Measurements from ENCODE around the gene FAM9C.
"Not testable (repeated sequence)": the region's sequence is repeated elsewhere in the genome, so short reads cannot be mapped to it uniquely, and the experiment has no call there.

The FAM9C gene

GRCh38 chrX:13043138-13043537, 1.3 kb downstream of the FAM9C start:
- DNase-seq, result no peak

DNA sequence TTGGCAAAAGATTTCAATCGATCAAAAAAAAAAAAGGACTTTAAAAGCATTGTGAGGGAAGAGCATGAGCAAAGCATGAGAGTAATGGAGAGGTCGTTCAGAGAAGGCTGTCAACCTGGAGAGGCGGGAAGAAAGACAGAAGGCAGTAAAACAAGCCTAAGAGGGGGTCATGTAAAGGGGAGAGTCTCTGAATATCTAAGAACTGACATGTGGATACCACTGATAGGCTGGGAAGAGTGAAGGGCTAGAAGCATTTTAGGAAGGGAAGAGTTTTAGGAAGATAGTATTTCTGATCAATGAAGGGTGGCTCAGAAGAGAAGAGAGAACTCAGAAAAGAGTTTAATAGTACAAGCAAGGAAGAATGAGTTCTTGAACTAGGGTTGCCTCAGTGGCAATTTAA, 7.5 kb downstream of the FAM9C start:
- no peak for DNase-seq

GRCh38 chrX:13033193-13033592, 11.2 kb downstream of the FAM9C start:
- DNase-seq, result no peak

GRCh38 chrX:13029887-13030771, 14.3 kb downstream of the FAM9C start:
- DNase-seq, result peak; percentile 58

GRCh38 chrX:13029637-13029886, 14.9 kb downstream of the FAM9C start:
- no peak for DNase-seq

- peak; percentile 73 for DNase-seq
Observed at GRCh38 chrX:13028871-13029636, 15.4 kb downstream of the FAM9C start.

GRCh38 chrX:13026877-13027652, 17.4 kb downstream of the FAM9C start:
- no peak for DNase-seq

- no peak for DNase-seq
Observed at GRCh38 chrX:13024986-13025385, 19.4 kb downstream of the FAM9C start.

DNA sequence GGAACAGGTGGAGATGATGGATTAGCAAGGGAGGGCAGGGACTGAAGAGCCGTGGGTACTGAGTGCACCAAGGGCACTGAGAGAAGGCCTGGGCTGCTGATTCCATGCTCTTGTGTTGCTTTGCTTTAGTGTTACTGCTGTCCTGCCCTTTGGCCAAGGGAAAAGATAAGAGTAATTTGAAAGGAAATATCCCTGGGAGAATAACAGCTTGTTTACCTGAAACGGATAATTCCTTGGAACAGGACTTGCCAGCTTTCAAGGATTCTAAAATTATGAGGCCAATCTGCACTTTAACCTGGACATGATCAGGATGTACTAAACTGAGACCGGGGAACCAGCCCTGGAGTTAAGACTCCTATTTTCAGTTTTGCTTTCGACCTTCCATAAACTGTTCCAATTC, 20.4 kb downstream of the FAM9C start:
- DNase-seq, result no peak

DNA sequence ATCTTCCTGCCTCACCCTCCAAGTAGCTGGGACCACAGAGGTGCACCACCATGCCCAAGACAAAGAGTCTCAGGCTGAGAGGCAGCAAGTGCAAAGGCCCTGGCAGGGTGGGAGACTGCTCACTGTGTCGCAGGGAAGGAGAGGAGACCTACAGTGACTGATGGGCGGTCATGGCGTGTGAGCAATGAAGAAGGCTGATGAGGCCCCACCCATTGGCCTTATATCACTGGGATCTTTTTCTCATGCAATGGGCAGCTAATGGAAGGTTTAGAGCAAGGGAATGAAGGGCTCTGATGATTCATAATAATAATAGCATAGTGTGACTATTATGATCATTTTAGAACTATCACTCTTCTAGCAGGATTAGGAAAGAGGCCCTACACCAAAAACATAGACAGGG, 20.9 kb downstream of the FAM9C start:
- DNase-seq, result peak; percentile 36

- peak; percentile 38 for DNase-seq
Observed at GRCh38 chrX:13022926-13023325, 21.5 kb downstream of the FAM9C start.

DNA sequence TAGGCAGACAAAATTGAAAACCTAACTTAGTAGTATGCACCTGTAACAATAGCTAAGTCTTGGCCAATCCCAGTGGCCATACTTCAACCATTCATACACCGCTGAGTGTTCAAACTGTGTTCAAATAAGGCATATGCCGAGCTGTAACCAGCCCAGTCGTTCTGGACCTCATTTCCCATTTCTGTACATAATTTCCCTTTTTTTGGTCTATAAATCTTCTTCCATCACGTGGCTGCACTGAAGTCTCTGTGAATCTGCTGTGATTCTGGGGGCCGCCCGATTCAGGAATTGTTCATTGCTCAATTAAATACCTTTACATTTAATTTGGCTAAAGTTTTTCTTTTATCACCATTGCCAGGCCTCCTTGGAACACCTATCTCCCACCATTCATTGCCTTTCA, 27.7 kb downstream of the FAM9C start:
- not testable (repeated sequence) for DNase-seq

- no peak for DNase-seq
Observed at GRCh38 chrX:13015536-13016236, 28.7 kb downstream of the FAM9C start.

DNA sequence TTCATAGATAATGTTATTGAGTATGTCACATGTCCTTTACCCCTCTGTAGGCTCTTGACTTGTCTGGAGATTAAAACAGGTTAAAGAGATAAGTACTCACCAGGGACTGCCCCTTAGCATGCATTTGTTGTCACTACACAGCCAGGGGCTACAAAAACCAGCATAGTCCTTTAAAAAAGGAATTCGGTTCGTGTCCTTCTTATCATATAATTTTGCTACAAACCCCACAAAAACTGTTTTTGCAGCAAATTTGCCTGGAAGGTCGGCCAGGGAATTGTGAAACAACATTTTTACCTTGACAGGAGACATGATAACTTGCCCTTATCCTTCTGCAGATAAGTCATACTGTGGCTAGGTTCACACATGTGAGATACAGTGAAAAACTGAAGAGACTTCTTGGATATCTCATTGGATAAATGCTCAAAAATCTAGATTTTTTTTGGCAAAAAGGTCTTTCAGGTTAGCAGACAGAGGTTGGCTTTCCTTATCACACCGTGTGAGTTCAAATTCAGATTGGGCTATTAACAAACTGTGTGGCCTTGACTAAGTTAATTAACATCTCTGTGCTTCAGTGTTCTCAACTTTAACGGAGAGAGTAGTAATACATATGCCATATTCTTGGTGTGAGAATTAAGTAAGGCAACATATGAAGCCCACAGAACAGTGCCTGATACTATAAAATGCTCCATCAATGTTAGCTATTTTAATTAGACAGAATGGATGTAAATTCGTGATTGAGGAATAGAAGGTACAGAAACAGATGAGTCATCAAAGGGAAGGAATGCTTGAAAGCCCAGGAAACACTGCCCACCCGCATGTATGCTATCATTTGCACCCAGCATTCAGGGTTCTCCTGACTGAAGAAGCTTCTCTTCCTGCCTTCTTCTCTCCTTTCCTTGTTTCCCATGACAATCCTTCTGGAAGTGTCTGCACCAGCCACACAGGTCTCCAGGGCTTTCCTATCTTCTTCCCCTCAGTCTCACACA, 30.0 kb downstream of the FAM9C start:
- DNase-seq, result no peak

DNA sequence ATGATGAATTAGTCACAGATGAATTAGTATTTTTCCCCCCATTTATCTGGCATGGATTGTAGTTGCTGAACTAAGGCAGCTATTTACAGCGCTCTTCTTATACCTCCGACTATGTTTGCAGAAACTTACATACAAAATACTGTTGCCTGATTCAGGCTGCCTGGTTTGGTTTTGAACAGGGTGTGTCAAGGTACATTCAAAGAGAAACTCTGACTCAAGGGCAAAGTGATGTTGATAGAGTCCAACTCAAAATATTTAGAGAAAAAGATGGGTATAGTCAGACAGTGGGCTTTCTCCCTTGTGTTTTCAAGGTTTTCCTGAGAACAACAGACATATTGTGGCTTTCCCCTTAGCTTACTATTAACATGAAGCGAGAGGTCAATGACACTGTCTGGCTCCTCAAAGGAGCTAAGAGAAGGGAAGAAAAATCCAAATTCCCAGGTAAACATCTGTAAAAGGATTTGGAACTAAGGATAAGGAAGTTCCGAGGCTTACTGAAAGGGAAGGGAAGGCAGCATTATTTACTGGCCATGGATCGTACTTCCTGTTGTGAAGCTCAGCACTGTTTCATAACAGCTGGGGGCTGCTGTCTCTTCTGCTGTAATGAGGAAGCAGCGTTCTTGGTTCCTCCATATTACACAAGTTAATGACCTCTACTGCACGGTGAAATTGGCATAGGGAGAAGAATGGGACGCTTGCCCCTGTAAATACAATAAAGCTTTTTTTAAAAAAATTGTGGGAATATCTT, 30.9 kb downstream of the FAM9C start:
- no peak for DNase-seq

DNA sequence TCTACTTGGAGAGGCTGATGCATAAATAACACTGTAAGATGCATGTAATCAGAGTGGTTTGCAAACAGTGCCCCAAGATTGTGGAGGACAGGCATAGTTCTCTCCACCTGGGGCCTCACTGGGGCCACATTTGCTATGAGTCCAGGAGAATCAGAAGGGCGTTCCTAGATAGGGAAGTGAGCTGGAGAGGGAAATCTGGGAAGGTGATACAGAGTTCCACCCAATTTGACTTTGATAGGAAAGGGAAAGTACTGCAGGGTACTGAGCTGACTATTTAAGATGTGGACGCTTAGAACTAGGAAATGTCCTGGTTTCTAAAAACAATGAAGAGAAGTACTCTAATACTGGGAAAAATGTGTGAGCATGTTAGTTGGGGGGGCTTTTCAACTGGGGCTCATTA, 33.9 kb downstream of the FAM9C start:
- no peak for DNase-seq

GRCh38 chrX:13009844-13010243, 34.6 kb downstream of the FAM9C start:
- DNase-seq, result peak; percentile 64

DNA sequence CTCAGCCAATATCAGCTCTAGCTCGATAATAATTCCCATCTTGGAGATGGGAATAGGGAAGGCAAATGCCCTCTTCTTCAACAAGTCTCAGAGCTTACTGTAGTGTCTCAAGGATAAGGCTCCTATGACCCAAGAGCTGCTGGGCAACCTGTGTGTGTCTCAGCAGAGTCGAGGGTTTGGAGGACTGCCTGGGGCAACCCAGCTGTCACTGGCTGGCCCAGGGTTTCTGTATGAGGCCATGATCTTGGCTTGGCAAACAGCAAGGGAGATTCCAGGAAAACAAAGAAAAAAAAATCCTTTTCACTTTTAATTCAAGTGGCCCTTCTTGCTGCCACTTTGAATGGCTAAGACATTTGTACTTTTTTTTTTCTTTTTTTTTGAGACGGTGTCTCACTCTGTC, 35.1 kb downstream of the FAM9C start:
- DNase-seq, result no peak

GRCh38 chrX:13008851-13009250, 35.6 kb downstream of the FAM9C start:
- no peak for DNase-seq

- DNase-seq, result no peak
Observed at GRCh38 chrX:13008189-13008533, 36.3 kb downstream of the FAM9C start.

All from fibroblast of skin of scalp (primary cell).